Activated CD4-positive, alpha-beta T cell treated with anti-CD3 and anti-CD28 coated beads, Interleukin-2, amount 10 ng/mL, durations not matched to agents 24 days and 14 days (primary cell): ENCODE data around the gene SIX4. TPM values are rescaled to one million over a fixed set of nuclear protein-coding genes. Genes with fewer than 3 reads are reported as not detected.

Experiments used
- DNase-seq: peaks from one replicate; pipeline ENCODE4 v3.0.0; 2022
- H3K27ac Mint-ChIP-seq: one replicate; pipeline ENCODE4 v1.8.0; 2022; ENCODE audit warnings: mild to moderate bottlenecking, mixed read lengths
- H3K27me3 Mint-ChIP-seq: one replicate; pipeline ENCODE4 v1.8.0; 2022; ENCODE audit warnings: mixed read lengths
- H3K36me3 Mint-ChIP-seq: one replicate; pipeline ENCODE4 v1.8.0; 2022; ENCODE audit warnings: low read depth, mild to moderate bottlenecking, mixed read lengths
- H3K4me1 Mint-ChIP-seq: one replicate; pipeline ENCODE4 v1.8.0; 2021; ENCODE audit warnings: mixed read lengths
- H3K4me3 Mint-ChIP-seq: one replicate; pipeline ENCODE4 v1.8.0; 2022; ENCODE audit warnings: mild to moderate bottlenecking, moderate library complexity, mixed read lengths
- H3K9me3 Mint-ChIP-seq: one replicate; pipeline ENCODE4 v1.8.0; 2021; ENCODE audit warnings: mixed read lengths
- intact Hi-C: fragments of 100-400 bp; cut with micrococcal nuclease; formaldehyde crosslinking; loops from one replicate; pipeline ENCODE4 v1.15.1; 2023
- total RNA-seq: library from RNA; stranded (reverse); gene quantifications from 2 replicates; pipeline ENCODE4 v1.2.3, GENCODE V29; 2022

The SIX4 gene
- 0.23 and 0.52 TPM in 2 replicates for total RNA-seq

DNA sequence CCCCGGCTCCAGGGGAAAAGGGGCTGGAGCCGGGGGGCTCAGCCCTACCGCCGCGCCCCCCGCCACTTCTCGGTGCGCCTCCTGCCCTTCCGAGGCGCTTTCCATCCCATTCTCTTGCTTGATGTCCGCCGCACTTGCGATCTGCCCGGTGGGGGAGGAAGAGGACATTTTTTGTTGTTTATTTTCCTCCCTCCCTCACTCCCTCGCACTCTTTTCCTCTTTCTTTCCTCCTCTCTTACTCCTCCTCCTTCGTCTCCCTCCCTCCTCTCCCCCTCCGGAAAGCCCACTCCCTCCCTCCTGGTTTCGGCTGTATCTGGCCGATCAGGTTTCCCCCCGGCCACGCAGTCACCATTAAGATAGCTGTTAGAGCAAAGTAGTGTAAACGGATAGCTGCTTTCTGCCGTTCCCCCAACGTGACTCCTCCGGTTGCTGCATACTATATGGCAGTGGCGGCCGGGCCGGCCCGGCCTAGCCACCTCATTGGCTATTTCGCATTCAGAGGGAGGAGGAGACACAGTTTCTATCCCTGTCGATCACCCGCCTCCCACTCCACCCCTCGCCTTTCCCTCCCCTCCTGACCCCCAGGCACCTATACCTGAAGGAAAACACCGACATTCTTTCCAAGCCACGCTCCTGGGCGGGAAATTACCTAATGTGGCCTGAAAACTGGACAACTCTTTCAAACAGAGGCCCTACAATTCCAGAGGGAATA lies at the start of gene SIX4:
Gene SIX4, minus strand, starts transcription at position 445 of the 712 bp plus-strand sequence. Its CDS starts 277 bp downstream, at position 168.
- peak; percentile 63 for DNase-seq
- intact Hi-C loops = loop anchor here (1.0 to 10.0 kb wide), 6 partner anchors 10 to 471 kb away; partner anchors contain the start of genes MNAT1, SLC38A6 and TRMT5
- Mint-ChIP-seq H3K4me3 (peak within 1 kb of the TSS; percentile 90), H3K4me1 (peaks cover 24% of the 10 kb centered on the region), H3K27ac (peak within 1 kb of the TSS; percentile 60), H3K36me3 (peaks cover 3% of the 10 kb centered on the region), H3K9me3 (peaks cover 12% of the 10 kb centered on the region), H3K27me3 (peaks cover 75% of the 10 kb centered on the region)

DNA sequence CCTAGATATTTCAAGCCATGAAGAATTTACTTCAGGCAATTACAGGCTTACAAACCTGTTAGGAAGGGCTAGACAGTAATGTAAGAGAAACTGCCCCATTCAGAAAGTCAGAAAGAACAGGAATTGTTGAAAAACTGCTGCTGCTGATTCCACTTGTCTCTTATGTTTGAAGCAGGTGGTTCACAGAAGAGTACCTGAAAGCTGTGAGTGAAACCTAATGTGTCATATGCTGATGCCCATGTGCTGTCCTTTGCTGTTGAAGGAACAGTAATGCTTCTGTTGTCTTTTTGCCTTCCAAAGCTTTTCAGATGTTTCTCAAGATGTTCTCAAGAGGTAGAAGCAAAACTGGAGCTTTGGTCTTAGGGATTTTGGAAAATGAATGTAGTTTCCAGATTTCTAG lies 49.4 kb upstream of the SIX4 start:
- Mint-ChIP-seq H3K27me3 (no peaks in the 10 kb centered on the region), H3K4me3 (no peak overlapping the region), H3K9me3 (no peaks in the 10 kb centered on the region), H3K36me3 (peaks cover 2% of the 10 kb centered on the region), H3K27ac (no peak overlapping the region), H3K4me1 (peaks cover 7% of the 10 kb centered on the region)
- intact Hi-C loops = no loop called here
- DNase-seq = no peak

DNA sequence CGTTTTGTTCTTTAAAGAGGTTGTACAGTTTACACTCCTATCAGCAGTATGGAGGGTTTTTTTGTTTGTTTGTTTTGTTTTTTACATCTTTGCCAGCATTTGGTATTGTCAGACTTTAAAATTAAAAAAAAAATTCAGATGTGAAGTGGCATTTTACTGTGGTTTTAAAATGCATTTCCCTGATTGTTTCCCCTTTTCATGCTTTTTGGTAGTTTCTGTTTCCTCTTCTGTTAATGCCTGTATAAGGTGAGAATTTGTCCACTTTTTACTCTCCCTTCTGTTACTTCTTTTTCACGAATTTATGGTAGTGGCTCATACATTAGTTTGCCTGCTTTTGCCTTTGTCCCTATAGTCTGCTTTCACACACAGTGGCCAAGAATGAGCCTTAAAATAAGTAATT lies 47.0 kb upstream of the SIX4 start:
- Mint-ChIP-seq H3K4me1 (peaks cover 9% of the 10 kb centered on the region), H3K9me3 (peaks cover 3% of the 10 kb centered on the region), H3K27me3 (no peaks in the 10 kb centered on the region), H3K27ac (no peak overlapping the region), H3K36me3 (peaks cover 2% of the 10 kb centered on the region), H3K4me3 (no peak overlapping the region)
- intact Hi-C loops = no loop called here
- no peak for DNase-seq

DNA sequence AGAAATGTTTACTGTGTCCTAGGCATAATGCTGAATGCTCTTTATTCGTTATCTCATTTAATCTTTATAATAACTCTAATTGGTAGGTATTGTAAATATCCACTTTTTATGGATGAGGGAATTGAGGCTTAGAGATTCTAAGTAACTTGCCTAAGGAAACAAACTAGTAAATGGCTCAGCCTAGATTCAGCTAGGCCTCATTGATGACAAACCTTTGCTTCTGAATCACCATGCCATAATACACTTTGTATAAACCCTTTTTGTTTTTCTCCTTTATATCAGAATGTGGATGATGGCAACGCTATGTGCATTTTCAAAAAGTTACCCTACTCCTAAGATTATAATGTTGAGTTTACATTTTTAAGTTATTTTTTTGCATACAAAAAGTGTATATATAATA lies 44.5 kb upstream of the SIX4 start:
- Mint-ChIP-seq H3K27ac (no peak overlapping the region), H3K36me3 (peaks cover 2% of the 10 kb centered on the region), H3K4me3 (no peak overlapping the region), H3K27me3 (no peaks in the 10 kb centered on the region), H3K9me3 (peaks cover 3% of the 10 kb centered on the region), H3K4me1 (peaks cover 9% of the 10 kb centered on the region)
- intact Hi-C loops = no loop called here
- no peak for DNase-seq

DNA sequence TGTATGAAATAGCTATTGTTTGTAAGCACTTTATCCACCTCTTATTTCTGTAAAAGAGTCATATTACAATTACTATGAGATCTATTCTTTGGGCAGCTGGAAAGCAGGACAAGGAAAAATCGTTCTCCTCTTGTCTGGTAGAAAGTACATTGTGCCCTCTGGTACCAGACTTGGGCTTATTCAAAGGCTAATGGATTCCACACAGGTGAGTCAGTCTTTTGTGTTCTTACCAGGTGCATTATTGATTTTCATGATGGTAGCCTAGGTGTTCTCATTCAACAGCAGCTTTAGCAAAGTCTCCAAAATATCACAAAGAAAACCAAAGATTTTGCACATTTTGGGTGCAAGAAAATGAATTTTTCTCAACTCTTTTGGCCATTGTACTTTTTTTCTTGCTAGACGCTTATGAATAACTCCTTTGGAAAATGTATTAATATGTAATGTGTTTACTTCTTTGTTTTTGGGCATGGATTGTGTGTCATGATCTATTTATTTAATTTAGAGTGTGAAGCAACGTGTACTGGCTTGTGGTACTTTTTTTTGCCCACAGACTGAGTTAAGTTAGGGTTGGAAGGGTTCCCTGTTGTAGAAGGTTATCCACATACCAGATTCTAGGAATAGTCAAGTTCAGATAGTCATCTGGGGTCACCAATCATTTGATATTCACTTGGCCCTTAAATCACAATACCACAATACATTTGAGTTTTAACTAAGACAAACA lies 36.7 kb upstream of the SIX4 start:
- no peak for DNase-seq
- Mint-ChIP-seq H3K4me1 (peaks cover 35% of the 10 kb centered on the region), H3K4me3 (no peak overlapping the region), H3K27ac (no peak overlapping the region), H3K36me3 (peaks cover 7% of the 10 kb centered on the region), H3K9me3 (no peaks in the 10 kb centered on the region), H3K27me3 (peaks cover 3% of the 10 kb centered on the region)
- intact Hi-C loops = no loop called here

DNA sequence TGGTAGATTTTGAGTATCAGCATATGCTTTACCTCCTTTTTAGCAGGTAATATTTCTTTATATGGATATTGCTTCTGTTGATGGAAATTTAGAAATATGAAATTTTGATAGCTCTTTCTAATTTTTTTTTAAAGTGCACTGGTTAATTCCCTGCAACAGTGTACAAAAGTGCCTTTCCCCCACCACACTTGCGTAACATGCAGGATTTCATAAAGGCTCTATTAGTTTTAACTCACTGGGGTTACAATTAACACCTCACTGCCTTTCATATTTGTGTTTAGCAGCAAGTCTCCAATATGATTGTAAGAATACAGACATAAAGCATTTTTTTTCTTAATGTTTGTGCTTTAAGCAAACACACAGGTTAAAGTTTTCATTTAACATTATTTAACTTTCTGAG lies 36.1 kb upstream of the SIX4 start:
- Mint-ChIP-seq H3K36me3 (peaks cover 7% of the 10 kb centered on the region), H3K4me3 (no peak overlapping the region), H3K27me3 (peaks cover 3% of the 10 kb centered on the region), H3K27ac (no peak overlapping the region), H3K9me3 (no peaks in the 10 kb centered on the region), H3K4me1 (peaks cover 38% of the 10 kb centered on the region)
- no peak for DNase-seq
- intact Hi-C loops = no loop called here

DNA sequence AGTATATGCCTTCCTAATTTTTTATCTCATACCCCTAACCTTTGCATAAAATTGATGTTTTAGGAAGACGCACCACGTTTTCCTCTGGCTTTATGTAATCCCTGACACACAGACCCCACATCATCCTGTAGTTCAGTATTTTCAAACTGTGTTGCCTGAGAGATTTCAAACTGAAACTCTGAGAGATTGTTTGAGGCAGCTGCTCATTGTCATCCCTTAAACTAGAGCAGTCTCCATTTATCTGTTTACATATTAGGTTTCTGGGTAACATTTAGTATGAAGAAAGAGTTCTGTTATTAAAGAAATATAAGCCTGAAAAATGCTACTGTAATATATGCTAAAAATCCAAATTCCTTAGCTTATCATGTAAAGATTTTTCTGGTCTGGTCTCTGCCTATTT lies 34.7 kb upstream of the SIX4 start:
- intact Hi-C loops = loop anchor here (10.0 kb wide), 3 partner anchors 424 to 664 kb away; partner anchors contain the start of gene PCNX4
- peak overlapping the region; percentile 60 for H3K4me3 Mint-ChIP-seq

DNA sequence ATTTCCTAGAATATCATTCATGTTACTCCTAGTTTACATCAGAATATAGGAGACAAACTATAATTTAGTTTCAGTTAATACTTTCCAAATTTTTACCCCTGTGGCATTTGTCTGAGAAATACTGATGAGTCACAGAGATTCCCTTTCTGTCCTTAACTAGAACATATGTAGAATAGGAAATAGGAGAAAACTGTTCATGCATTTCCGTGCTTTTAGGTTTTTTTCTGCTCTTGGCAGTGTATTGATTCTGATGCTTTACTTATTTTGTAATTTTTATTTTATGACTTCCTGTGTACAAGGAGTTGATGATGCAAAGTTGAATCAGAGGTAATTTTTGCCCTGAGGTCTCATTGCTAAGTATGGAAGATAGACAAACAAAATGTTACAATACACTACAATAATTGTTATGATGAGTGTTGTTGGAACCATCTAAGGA lies 33.4 kb upstream of the SIX4 start:
- intact Hi-C loops = loop anchor here (10.0 kb wide), 3 partner anchors 423 to 663 kb away; partner anchors contain the start of gene PCNX4
- Mint-ChIP-seq H3K4me3 (no peak overlapping the region), H3K4me1 (peaks cover 54% of the 10 kb centered on the region), H3K27me3 (peaks cover 3% of the 10 kb centered on the region), H3K27ac (no peak overlapping the region), H3K36me3 (peaks cover 11% of the 10 kb centered on the region), H3K9me3 (no peaks in the 10 kb centered on the region)
- DNase-seq = no peak

More for the DNA sequence above, 34.7 kb upstream of the SIX4 start:
- peaks cover 45% of the 10 kb centered on the region for H3K4me1 Mint-ChIP-seq
- no peak overlapping the region for H3K27ac Mint-ChIP-seq
- peaks cover 3% of the 10 kb centered on the region for H3K27me3 Mint-ChIP-seq
- DNase-seq = no peak
- H3K9me3 Mint-ChIP-seq = no peaks in the 10 kb centered on the region
- peaks cover 10% of the 10 kb centered on the region for H3K36me3 Mint-ChIP-seq

DNA sequence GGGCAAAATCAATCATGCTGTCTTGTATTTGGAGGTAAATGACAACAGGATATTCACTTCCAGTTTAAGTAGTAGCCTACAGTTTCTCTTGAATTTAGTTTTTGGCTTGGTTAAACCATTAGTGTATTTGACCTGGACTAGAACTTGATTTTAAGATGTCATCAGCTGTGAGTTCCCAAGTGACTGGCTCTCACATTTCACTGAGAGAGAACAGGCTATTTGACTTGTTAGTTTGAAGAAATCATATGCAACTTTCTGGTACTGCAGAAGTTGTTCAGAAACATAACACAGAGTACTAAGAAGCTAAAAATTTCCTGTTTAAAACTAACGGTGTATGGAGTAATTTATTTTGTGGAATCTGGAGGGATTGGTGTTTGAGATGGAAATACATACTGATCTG lies 32.7 kb upstream of the SIX4 start:
- Mint-ChIP-seq H3K27ac (no peak overlapping the region), H3K9me3 (no peaks in the 10 kb centered on the region), H3K4me1 (peaks cover 58% of the 10 kb centered on the region), H3K4me3 (no peak overlapping the region), H3K36me3 (peaks cover 7% of the 10 kb centered on the region), H3K27me3 (peaks cover 3% of the 10 kb centered on the region)
- no peak for DNase-seq
- intact Hi-C loops = loop anchor here (10.0 kb wide), 3 partner anchors 422 to 662 kb away; partner anchors contain the start of gene PCNX4

DNA sequence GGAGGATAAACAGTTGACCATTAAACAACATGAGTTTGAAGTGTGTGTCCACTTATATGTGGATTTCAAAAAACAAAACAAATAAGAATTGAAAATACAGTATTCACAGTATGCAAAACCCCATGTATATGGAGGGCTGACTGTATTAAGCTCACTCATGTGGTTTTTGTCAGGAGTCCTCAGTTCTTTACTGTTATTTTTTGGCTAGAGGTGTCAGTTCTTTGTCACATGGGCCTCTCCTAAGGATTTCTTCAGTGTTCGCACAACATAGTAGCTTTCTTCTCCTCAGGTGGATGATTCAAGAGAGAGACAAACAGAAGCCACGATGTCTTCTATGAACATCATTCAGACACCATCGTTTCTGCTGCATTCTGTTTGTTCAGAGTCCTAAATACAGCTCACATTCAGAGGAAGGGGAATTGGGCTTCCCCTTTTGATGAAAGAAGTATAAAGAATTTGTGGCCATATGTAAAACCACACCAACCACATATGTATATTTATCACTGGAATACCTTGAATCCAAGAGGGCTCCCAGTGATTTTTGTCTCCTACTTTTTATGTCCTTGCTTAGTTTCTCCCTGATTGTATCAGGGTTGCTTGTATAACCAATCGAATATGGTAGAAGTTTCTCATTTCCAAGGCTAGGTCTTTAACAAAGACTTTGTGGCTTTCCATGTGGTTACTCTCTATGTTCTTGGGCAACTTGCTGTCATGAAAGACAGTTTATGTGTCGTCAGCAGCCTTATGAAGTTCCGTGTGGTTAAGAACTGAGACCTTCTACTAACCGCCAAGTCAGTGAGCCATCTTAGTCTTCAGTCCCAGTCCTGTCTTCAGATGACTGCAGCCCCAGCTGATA lies 29.3 kb upstream of the SIX4 start:
- H3K27me3 Mint-ChIP-seq = peaks cover 3% of the 10 kb centered on the region
- peak overlapping the region; percentile 90 for H3K27ac Mint-ChIP-seq
- no peaks in the 10 kb centered on the region for H3K9me3 Mint-ChIP-seq
- H3K36me3 Mint-ChIP-seq = peaks cover 6% of the 10 kb centered on the region
- H3K4me1 Mint-ChIP-seq = peaks cover 49% of the 10 kb centered on the region
- intact Hi-C loops = loop anchor here (1.0 to 10.0 kb wide), 11 partner anchors 19 to 909 kb away; partner anchors contain the start of genes MNAT1, PCNX4, SLC38A6 and TRMT5
- H3K4me3 Mint-ChIP-seq = peak overlapping the region; percentile 69
- DNase-seq = peak; percentile 92

DNA sequence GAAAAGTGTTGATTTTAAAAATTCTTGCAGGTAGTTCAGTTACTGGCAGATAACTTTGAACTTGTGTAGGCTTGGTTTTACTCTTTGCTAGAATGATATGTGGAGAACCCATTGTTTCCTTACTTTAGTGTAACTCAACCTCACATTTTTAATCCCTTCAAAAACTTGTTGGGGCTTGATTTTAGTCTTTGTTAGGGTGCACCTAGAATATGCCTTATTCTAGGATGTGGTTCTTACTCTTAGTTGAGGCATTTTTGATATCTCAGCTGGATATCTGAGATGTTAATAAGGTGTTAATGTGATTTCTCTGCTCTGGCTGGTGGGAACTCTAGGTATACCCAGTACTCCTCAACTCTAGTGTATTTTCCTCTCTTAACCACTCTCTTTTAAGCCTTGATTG lies 20.4 kb upstream of the SIX4 start:
- DNase-seq = no peak
- H3K36me3 Mint-ChIP-seq = peaks cover 3% of the 10 kb centered on the region
- no peaks in the 10 kb centered on the region for H3K9me3 Mint-ChIP-seq
- no peak overlapping the region for H3K27ac Mint-ChIP-seq
- intact Hi-C loops = no loop called here
- H3K27me3 Mint-ChIP-seq = no peaks in the 10 kb centered on the region
- no peaks in the 10 kb centered on the region for H3K4me1 Mint-ChIP-seq
- no peak overlapping the region for H3K4me3 Mint-ChIP-seq

DNA sequence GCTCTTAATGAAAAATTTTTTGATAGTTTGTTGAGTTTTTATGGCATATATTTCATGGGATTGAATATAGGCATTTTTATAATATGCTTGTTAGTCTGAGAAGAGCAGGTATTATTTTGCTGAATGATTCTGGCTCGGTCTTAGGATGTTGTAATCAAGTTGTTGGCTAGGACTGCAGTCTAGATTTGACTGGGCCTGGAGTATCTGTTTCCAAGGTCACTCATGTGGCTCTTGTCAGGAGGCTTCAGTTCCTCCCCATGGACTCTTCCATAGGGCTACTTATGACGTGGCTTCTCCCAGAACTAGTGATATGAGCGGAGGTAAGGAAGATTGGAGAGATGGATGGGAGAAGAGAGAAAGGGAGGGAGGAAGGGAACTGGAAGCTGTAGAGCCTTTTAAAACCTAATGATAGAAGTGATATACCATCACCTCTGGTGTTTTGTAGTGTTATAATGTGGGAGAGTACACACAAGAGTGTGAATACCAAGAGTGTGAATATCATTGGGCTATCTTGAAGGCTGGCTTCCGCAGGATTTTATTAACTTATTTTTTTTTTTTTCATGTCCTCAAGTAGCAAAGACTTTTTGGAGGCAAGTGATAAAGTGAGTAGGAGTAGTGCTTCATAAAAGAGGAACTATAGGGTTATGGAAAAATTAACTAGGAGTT lies 14.8 kb upstream of the SIX4 start:
- DNase-seq = no peak
- peaks cover 6% of the 10 kb centered on the region for H3K27me3 Mint-ChIP-seq
- H3K4me3 Mint-ChIP-seq = no peak overlapping the region
- peaks cover 16% of the 10 kb centered on the region for H3K4me1 Mint-ChIP-seq
- H3K9me3 Mint-ChIP-seq = no peaks in the 10 kb centered on the region
- intact Hi-C loops = no loop called here
- H3K36me3 Mint-ChIP-seq = peaks cover 6% of the 10 kb centered on the region
- no peak overlapping the region for H3K27ac Mint-ChIP-seq

DNA sequence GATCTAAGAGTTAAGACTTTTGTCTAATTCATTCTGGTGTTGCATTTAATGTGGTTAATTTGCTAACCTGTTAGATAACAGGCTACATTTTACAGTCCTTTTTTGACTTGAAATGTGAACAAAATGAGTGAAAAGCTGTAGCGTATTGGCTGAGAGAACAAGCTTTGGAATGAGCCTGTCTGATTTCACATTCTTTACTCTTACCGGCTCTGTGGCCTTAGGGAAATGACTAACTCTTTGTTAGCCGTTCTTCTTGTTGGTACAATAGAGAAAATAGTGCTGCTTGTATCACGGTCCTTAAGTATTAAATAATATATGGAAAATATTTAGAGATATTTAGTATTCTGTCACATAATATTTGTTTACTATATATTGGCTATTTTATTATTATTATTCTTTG lies 12.3 kb upstream of the SIX4 start:
- Mint-ChIP-seq H3K36me3 (peaks cover 3% of the 10 kb centered on the region), H3K27ac (no peak overlapping the region)

More for the DNA sequence above, 12.3 kb upstream of the SIX4 start:
- Mint-ChIP-seq H3K4me3 (no peak overlapping the region), H3K4me1 (peaks cover 16% of the 10 kb centered on the region), H3K27me3 (peaks cover 20% of the 10 kb centered on the region), H3K9me3 (no peaks in the 10 kb centered on the region)
- intact Hi-C loops = no loop called here
- no peak for DNase-seq
